CD4-positive, alpha-beta T cell (primary cell): ENCODE measurements around the gene F7. TPM values are rescaled to one million over a fixed set of nuclear protein-coding genes. Genes with fewer than 3 reads are reported as not detected.

ENCODE experiments used
- ATAC-seq: fragments of 200-7000 bp; cut with Tn5 transposase; one replicate; pipeline ENCODE4 v1.10.0; 2022; ENCODE audit warnings: mild to moderate bottlenecking; ENCODE audit not compliant: poor library complexity
- CTCF ChIA-PET: fragments of 350-600 bp; sonication (Branson Sonifier 250); formaldehyde crosslinking; loops from one replicate; lab custom pipeline; 2021; ENCODE audit warnings: antibody characterized with exemption, inconsistent platforms; lab: Charles Lee
- POLR2A ChIA-PET: fragments of 350-600 bp; sonication (Branson Sonifier 250); formaldehyde crosslinking; loops from one replicate; lab custom pipeline; 2021; ENCODE audit warnings: antibody characterized with exemption, inconsistent platforms; lab: Charles Lee
- DNase-seq, 14 experiments: peaks; one replicate each; pipeline ENCODE4 v3.0.0-alpha.2; 2013 to 2020; ENCODE audit warnings: mixed read lengths in 2 of 14
- H3K27ac ChIP-seq, 2 donors: one replicate each; pipeline versions ENCODE4 v1.5.1 to v1.7.0; 2013; ENCODE audit warnings: low read length in 2 of 2, low read depth in 1 of 2, mild to moderate bottlenecking in 1 of 2
- H3K27me3 ChIP-seq, 2 experiments: 1 replicate in 1 of 2; 2 replicates in 1 of 2; pipeline versions ENCODE4 v1.6.1 to v1.7.0; 2013; ENCODE audit warnings: low read length in 2 of 2, control low read depth in 1 of 2, mild to moderate bottlenecking in 1 of 2, moderate library complexity in 1 of 2; ENCODE audit not compliant: insufficient read depth in 2 of 2, control insufficient read depth in 1 of 2
- H3K36me3 ChIP-seq: one replicate; pipeline ENCODE4 v1.6.1; 2013; ENCODE audit warnings: low read length, control low read depth; ENCODE audit not compliant: insufficient read depth
- H3K4me1 ChIP-seq: one replicate; pipeline ENCODE4 v1.6.1; 2013; ENCODE audit warnings: low read length, control low read depth; ENCODE audit not compliant: insufficient read depth
- H3K4me3 ChIP-seq: one replicate; pipeline ENCODE4 v1.5.1; 2013; ENCODE audit warnings: mild to moderate bottlenecking, low read length, moderate library complexity
- H3K9me3 ChIP-seq, 2 experiments: 1 replicate in 1 of 2; 2 replicates in 1 of 2; pipeline versions ENCODE4 v1.6.1 to v1.7.0; 2013; ENCODE audit warnings: low read length in 2 of 2, mild to moderate bottlenecking in 2 of 2, control low read depth in 1 of 2, moderate library complexity in 1 of 2; ENCODE audit not compliant: control insufficient read depth in 1 of 2, insufficient read depth in 1 of 2
- H3K27ac Mint-ChIP-seq: one replicate; pipeline ENCODE4 v1.8.0; 2020; ENCODE audit warnings: mixed read lengths
- H3K27me3 Mint-ChIP-seq: one replicate; pipeline ENCODE4 v1.8.0; 2021; ENCODE audit warnings: mixed read lengths
- H3K36me3 Mint-ChIP-seq: one replicate; pipeline ENCODE4 v1.8.0; 2021; ENCODE audit warnings: low read depth, mixed read lengths
- H3K4me1 Mint-ChIP-seq: one replicate; pipeline ENCODE4 v1.8.0; 2021; ENCODE audit warnings: low read depth, mixed read lengths
- H3K4me3 Mint-ChIP-seq: one replicate; pipeline ENCODE4 v1.8.0; 2020; ENCODE audit warnings: mild to moderate bottlenecking, mixed read lengths
- H3K9me3 Mint-ChIP-seq: one replicate; pipeline ENCODE4 v1.8.0; 2020; ENCODE audit warnings: mixed read lengths
- intact Hi-C, 2 experiments: fragments of 100-400 bp; cut with DNase I in 1 of 2; cut with micrococcal nuclease in 1 of 2; formaldehyde crosslinking; loops; one replicate each; pipeline versions ENCODE4 v1.15.1 to v1.9.0; 2023 to 2025; cut with DNase I, micrococcal nuclease
- total RNA-seq, 174 experiments: library from RNA in 2 of 174; stranded (reverse) in 2 of 174; gene quantifications; one replicate each; pipeline ENCODE4 v1.2.3 and lab custom pipeline; 2021 to 2026
- TF ChIP-seq, protein P1 (sequence below): fragments of 200-600 bp; IDR thresholded peaks from one replicate; pipeline ENCODE4 v1.8.0; 2022; ENCODE audit warnings: antibody characterized with exemption, mild to moderate bottlenecking

The F7 gene
- total RNA-seq, 2 experiments from 2014 or later, result not detected

DNA sequence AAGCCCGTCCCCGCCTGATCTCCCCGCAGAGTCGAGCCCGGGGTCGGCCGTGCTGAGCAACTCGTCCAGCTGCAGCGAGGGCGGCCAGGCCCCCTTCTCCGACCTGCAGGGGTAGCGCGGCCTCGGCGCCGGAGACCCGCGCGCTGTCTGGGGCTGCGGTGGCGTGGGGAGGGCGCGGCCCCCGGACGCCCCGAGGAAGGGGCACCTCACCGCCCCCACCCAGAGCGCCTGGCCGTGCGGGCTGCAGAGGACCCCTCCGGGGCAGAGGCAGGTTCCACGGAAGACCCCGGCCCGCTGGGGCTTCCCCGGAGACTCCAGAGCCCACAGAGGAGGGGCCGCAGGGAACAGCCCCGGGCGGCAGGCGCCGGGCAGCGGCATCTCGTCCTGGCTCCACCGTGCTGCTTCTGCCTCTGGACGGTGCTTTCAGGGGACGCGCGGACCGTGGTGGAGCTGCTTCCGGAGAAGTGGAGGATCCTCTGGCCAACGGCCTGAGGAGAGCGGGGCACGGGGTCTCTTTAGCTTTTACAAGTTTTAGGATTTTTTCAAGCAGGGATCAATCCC, 8.8 kb upstream of the F7 start:
- H3K36me3 Mint-ChIP-seq, result no peaks in the 10 kb centered on the region
- H3K27me3 Mint-ChIP-seq, result no peaks in the 10 kb centered on the region
- no peaks in the 10 kb centered on the region for H3K4me1 Mint-ChIP-seq
- ChIA-PET POLR2A (no interaction called here), CTCF (no interaction called here)
- Histone ChIP-seq H3K4me1 (no peaks in the 10 kb centered on the region), H3K36me3 (no peaks in the 10 kb centered on the region), H3K9me3 (no peaks in the 10 kb centered on the region), H3K27me3 (no peaks in the 10 kb centered on the region), H3K27ac (no peak overlapping the region), H3K4me3 (no peak overlapping the region)
- no peak overlapping the region for H3K27ac Mint-ChIP-seq
- DNase-seq (no peak), ATAC-seq (no peak)
- TF ChIP-seq, protein P1, sequence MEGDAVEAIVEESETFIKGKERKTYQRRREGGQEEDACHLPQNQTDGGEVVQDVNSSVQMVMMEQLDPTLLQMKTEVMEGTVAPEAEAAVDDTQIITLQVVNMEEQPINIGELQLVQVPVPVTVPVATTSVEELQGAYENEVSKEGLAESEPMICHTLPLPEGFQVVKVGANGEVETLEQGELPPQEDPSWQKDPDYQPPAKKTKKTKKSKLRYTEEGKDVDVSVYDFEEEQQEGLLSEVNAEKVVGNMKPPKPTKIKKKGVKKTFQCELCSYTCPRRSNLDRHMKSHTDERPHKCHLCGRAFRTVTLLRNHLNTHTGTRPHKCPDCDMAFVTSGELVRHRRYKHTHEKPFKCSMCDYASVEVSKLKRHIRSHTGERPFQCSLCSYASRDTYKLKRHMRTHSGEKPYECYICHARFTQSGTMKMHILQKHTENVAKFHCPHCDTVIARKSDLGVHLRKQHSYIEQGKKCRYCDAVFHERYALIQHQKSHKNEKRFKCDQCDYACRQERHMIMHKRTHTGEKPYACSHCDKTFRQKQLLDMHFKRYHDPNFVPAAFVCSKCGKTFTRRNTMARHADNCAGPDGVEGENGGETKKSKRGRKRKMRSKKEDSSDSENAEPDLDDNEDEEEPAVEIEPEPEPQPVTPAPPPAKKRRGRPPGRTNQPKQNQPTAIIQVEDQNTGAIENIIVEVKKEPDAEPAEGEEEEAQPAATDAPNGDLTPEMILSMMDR, result no peak
- no peaks in the 10 kb centered on the region for H3K9me3 Mint-ChIP-seq
- no peak overlapping the region for H3K4me3 Mint-ChIP-seq
- intact Hi-C loops, result no loop called here

DNA sequence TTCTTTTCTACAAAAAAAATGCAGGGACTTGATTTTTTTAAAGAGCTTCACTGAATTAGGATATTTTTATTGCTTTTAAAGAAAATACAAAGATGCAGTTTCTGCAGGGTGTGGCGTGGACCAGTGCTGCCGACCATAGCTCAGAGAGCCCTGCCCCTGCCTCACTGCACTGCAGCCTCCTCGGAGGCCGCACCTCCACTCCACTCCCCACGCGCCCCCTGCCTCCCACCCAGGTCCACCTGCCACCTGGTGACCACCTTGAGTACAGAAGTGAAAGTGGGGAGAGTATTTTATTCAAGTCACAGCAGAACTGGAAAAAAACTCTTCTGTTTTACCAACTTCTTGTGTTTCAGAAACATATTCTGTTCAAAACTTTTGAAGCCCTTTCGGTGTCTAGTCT, 7.9 kb upstream of the F7 start:
- intact Hi-C loops, result no loop called here
- TF ChIP-seq, protein P1, result no peak
- Histone ChIP-seq H3K27me3 (no peaks in the 10 kb centered on the region), H3K4me1 (no peaks in the 10 kb centered on the region), H3K27ac (no peak overlapping the region), H3K4me3 (no peak overlapping the region), H3K9me3 (no peaks in the 10 kb centered on the region), H3K36me3 (no peaks in the 10 kb centered on the region)
- CTCF ChIA-PET, result no interaction called here
- Mint-ChIP-seq H3K9me3 (no peaks in the 10 kb centered on the region), H3K36me3 (no peaks in the 10 kb centered on the region), H3K27me3 (no peaks in the 10 kb centered on the region), H3K4me1 (no peaks in the 10 kb centered on the region), H3K27ac (no peak overlapping the region), H3K4me3 (no peak overlapping the region)
- POLR2A ChIA-PET, result no interaction called here
- ATAC-seq (no peak), DNase-seq (no peak)

DNA sequence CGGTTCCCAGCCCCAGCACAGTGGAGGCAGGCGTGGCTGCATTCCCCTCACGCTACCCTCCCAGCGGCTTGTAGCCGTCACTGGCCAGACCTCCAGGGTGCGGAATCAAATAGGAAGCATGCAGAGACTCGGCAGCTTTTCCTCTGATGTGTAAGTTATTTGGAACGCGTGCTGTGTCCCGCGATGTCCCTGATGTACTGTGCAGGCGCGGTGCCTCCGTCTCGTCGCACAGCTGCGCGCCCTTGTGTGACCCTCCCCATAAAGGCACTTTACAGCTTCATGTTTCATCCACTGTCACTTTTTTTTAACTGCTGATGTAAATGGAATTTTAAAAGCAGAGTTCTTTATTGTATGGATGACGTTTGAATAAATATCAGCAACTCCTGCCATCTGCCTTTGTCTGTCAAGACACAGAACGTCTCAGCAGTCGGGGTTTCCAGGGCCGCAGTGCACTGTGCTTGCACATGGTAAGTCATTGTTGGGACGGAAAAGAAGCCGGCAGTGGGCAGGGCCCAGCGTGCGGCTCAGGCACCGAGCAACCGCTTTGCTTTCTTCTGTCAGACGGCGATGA, 7.3 kb upstream of the F7 start:
- H3K4me1 ChIP-seq, result no peaks in the 10 kb centered on the region
- H3K27me3 ChIP-seq, result no peaks in the 10 kb centered on the region
- no peaks in the 10 kb centered on the region for H3K9me3 ChIP-seq
- no peak for DNase-seq
- no peak for ATAC-seq
- Mint-ChIP-seq H3K36me3 (no peaks in the 10 kb centered on the region), H3K4me1 (no peaks in the 10 kb centered on the region), H3K4me3 (no peak overlapping the region), H3K9me3 (no peaks in the 10 kb centered on the region), H3K27ac (no peak overlapping the region), H3K27me3 (no peaks in the 10 kb centered on the region)
- H3K36me3 ChIP-seq, result no peaks in the 10 kb centered on the region
- ChIA-PET CTCF (interaction anchor here (1.2 kb wide), 1 partner anchor 9 kb away, joined by 3 read pairs; no protein-coding TSS in a partner anchor), POLR2A (no interaction called here)
- H3K4me3 ChIP-seq, result no peak overlapping the region
- no peak overlapping the region for H3K27ac ChIP-seq
- intact Hi-C loops, result no loop called here
- TF ChIP-seq, protein P1, result no peak
